Adrenal gland (tissue), 12 donors: ENCODE measurements around the gene B9D1. TPM values are rescaled to one million over a fixed set of nuclear protein-coding genes. Genes with fewer than 3 reads are reported as not detected.

Source experiments
- DNase-seq, 7 donors: peaks; one replicate each; pipeline ENCODE4 v3.0.0-alpha.2; 2019 to 2020
- H3K27ac ChIP-seq, 5 donors: fragments of 200-600 bp; sonication (generic) in 4 of 5; 1 replicate in 3 of 5; 2 replicates in 2 of 5; pipeline versions ENCODE4 v1.5.1 to v1.8.0; 2016 to 2020; ENCODE audit warnings: mild to moderate bottlenecking in 1 of 5
- H3K27me3 ChIP-seq: fragments of 200-600 bp; 2 replicates; pipeline ENCODE4 v1.8.0; 2021
- H3K36me3 ChIP-seq, 2 donors: fragments of 200-600 bp; replicated peaks in 1 of 2; 1 replicate in 1 of 2; 2 replicates in 1 of 2; pipeline versions ENCODE4 v1.5.1 to v1.8.0; 2018 to 2022
- H3K4me1 ChIP-seq, 2 donors: fragments of 200-600 bp; replicated peaks in 1 of 2; 1 replicate in 1 of 2; 2 replicates in 1 of 2; pipeline versions ENCODE4 v1.5.1 to v1.8.0; 2018 to 2021
- H3K4me3 ChIP-seq, 4 donors: fragments of 200-600 bp; sonication (generic) in 3 of 4; one replicate each; pipeline ENCODE4 v1.5.1; 2016 to 2018
- H3K9me3 ChIP-seq, 3 donors: fragments of 200-600 bp; sonication (generic) in 1 of 3; replicated peaks in 1 of 3; 1 replicate in 2 of 3; 2 replicates in 1 of 3; pipeline versions ENCODE4 v1.5.1 to v1.8.0; 2016 to 2021
- POLR2A ChIP-seq, 2 donors: fragments of 450-650 bp; IDR thresholded peaks; one replicate each; pipeline ENCODE4 v1.6.1; 2017; ENCODE audit warnings: antibody characterized with exemption in 2 of 2, mild to moderate bottlenecking in 2 of 2, moderate library complexity in 1 of 2
- WGBS, 4 donors: extraction: QIAGEN DNeasy Blood & Tissue Kit in 2 of 4; methylation state at CpG; one replicate each; pipeline versions ENCODE4 v1.1.5 to v1.1.7; 2013 to 2017; 5-methylcytosine and 5-hydroxymethylcytosine counted together
- intact Hi-C, 2 donors: fragments of 100-400 bp; cut with DNase I; formaldehyde crosslinking; loops; one replicate each; pipeline versions ENCODE4 v1.14.1 to v1.15.0; 2022 to 2023
- polyA plus RNA-seq, 3 donors: library from polyadenylated mRNA; stranded (reverse); fragments of 200-250 nt in 2 of 3; fragments of 350-450 nt in 1 of 3; fragmentation: Illumina TruSeq in 1 of 3; extraction: RNeasy Lipid Tissue Mini Kit (QIAGEN cat#74804) in 1 of 3; gene quantifications; one replicate each; pipeline ENCODE4 v1.2.3, GENCODE V29; 2013 to 2014
- total RNA-seq, 9 donors: library from RNA; depleted of rRNA in 4 of 9; stranded (reverse); fragments of >200 nt in 4 of 9; fragments of 120-200 nt in 1 of 9; fragmentation: NEBNext Ultra II Directional in 1 of 9; extraction: Animal tissue kit (Norgen Biotek cat#: 25700) in 1 of 9; gene quantifications; one replicate each; pipeline versions ENCODE4 v1.1.0 to v1.2.4, GENCODE V29; 2013 to 2023
- TF ChIP-seq, protein P1 (sequence below), 6 experiments: fragments of 450-650 bp in 4 of 6; fragments of 200-600 bp in 2 of 6; sonication (generic) in 1 of 6; IDR thresholded peaks; 1 replicate in 5 of 6; 2 replicates in 1 of 6; pipeline versions ENCODE4 v1.5.1 to v1.8.0; 2016 to 2021; ENCODE audit warnings: antibody characterized with exemption in 6 of 6, mild to moderate bottlenecking in 2 of 6, moderate library complexity in 1 of 6
- donor health status: healthy with polysubstance abuse.
- donor health status: Bipolar disorder and iron deficiency.
- donor health status: DM: yes; HTN: yes; CAD: no.
- donor health status: DM: no; HTN: no; CAD: no.
- donor health status: DM: no; HTN: no; CAD: no.
- donor health status: DM: yes; HTN: yes; CAD: no.

B9D1 gene
- total and polyA plus RNA-seq, 12 donors, result 19.3 to 67.7 (median 30.1) TPM

DNA sequence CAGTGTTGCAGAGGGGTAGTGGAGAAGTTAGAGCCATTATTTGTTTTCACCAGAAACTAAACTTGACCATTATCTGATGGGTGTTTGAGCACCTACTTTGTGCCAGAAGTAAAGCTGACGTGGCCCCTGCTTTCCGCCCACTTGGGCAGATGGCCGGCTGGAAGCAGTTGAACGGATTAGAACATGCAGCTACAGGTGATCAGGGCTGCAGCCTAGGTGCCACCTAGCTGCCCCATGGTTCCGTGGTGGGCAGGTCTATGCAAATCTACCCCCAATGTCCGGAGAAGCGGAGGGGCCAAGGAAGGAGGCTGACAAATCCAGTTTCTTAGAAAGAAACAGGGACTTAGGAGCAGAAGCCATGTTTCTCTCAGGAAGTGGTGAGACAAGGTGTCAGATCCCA lies 62.7 kb downstream of the B9D1 start:
- H3K9me3 ChIP-seq, result no peaks in the 10 kb centered on the region
- WGBS, 4 donors, result 92 to 100% (median 95%) methylated on average over 7 of the region's 7 CpGs
- no peak overlapping the region for H3K4me3 ChIP-seq
- no peaks in the 10 kb centered on the region for H3K27me3 ChIP-seq
- H3K27ac ChIP-seq, result no peak overlapping the region
- DNase-seq, result no peak
- H3K4me1 ChIP-seq, result peaks cover 30 to 66% of the 10 kb centered on the region in 2 donors
- no peaks in the 10 kb centered on the region for H3K36me3 ChIP-seq
- TF ChIP-seq, protein P1, sequence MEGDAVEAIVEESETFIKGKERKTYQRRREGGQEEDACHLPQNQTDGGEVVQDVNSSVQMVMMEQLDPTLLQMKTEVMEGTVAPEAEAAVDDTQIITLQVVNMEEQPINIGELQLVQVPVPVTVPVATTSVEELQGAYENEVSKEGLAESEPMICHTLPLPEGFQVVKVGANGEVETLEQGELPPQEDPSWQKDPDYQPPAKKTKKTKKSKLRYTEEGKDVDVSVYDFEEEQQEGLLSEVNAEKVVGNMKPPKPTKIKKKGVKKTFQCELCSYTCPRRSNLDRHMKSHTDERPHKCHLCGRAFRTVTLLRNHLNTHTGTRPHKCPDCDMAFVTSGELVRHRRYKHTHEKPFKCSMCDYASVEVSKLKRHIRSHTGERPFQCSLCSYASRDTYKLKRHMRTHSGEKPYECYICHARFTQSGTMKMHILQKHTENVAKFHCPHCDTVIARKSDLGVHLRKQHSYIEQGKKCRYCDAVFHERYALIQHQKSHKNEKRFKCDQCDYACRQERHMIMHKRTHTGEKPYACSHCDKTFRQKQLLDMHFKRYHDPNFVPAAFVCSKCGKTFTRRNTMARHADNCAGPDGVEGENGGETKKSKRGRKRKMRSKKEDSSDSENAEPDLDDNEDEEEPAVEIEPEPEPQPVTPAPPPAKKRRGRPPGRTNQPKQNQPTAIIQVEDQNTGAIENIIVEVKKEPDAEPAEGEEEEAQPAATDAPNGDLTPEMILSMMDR (IDR thresholded peaks at IDR 0.05), result no peak
- TF ChIP-seq POLR2A (IDR thresholded peaks at IDR 0.05), result no peak
- intact Hi-C loops, result no loop called here

DNA sequence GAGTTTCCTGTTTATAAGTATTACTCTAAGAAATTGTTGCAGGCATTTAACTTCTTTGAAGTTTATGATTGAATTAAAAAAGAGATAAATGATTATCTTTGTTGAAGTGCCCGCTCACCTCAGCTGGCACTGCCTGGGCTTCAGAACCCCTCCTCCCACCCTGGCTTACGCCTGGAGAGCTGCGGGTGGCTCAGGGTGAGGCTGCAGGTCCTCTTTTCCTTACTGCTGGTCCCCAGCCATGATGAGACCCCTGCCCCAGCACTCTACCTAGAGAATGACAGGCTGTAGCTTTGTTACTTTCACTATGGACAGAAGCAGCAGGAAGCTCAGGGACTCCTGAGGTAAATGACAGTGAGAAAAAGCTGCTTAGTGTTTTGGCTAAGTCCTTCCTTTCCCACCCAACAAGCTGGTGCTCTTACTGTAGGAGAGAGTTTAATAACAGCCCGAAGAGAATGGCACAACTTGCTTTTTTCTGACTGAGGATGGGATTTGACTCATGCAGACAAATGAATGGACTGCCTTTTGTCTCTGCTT lies 63.2 kb downstream of the B9D1 start:
- H3K27ac ChIP-seq, result no peak overlapping the region

GRCh38 chr17:19298569-19299213 lies 63.8 kb downstream of the B9D1 start:
- intact Hi-C loops, result no loop called here
- Histone ChIP-seq H3K27me3 (no peaks in the 10 kb centered on the region), H3K9me3 (no peaks in the 10 kb centered on the region), H3K4me3 (no peak overlapping the region), H3K27ac (no peak overlapping the region), H3K36me3 (no peaks in the 10 kb centered on the region), H3K4me1 (peaks cover 20 to 55% of the 10 kb centered on the region in 2 donors)
- 76 to 88% (median 82%) methylated on average over 6 of the region's 6 CpGs for WGBS, 4 donors
- TF ChIP-seq, protein P1 (IDR thresholded peaks at IDR 0.05), result no peak
- no peak for TF ChIP-seq POLR2A (IDR thresholded peaks at IDR 0.05)
- DNase-seq, result no peak

More for the DNA sequence above, 63.2 kb downstream of the B9D1 start:
- TF ChIP-seq, protein P1 (IDR thresholded peaks at IDR 0.05), result no peak
- TF ChIP-seq POLR2A (IDR thresholded peaks at IDR 0.05), result no peak
- 72 to 85% (median 82%) methylated on average over 4 of the region's 4 CpGs for WGBS, 4 donors
- Histone ChIP-seq H3K4me3 (no peak overlapping the region), H3K9me3 (no peaks in the 10 kb centered on the region), H3K4me1 (peaks cover 26 to 60% of the 10 kb centered on the region in 2 donors), H3K36me3 (no peaks in the 10 kb centered on the region), H3K27me3 (no peaks in the 10 kb centered on the region)
- intact Hi-C loops, result no loop called here
- DNase-seq, result no peak

DNA sequence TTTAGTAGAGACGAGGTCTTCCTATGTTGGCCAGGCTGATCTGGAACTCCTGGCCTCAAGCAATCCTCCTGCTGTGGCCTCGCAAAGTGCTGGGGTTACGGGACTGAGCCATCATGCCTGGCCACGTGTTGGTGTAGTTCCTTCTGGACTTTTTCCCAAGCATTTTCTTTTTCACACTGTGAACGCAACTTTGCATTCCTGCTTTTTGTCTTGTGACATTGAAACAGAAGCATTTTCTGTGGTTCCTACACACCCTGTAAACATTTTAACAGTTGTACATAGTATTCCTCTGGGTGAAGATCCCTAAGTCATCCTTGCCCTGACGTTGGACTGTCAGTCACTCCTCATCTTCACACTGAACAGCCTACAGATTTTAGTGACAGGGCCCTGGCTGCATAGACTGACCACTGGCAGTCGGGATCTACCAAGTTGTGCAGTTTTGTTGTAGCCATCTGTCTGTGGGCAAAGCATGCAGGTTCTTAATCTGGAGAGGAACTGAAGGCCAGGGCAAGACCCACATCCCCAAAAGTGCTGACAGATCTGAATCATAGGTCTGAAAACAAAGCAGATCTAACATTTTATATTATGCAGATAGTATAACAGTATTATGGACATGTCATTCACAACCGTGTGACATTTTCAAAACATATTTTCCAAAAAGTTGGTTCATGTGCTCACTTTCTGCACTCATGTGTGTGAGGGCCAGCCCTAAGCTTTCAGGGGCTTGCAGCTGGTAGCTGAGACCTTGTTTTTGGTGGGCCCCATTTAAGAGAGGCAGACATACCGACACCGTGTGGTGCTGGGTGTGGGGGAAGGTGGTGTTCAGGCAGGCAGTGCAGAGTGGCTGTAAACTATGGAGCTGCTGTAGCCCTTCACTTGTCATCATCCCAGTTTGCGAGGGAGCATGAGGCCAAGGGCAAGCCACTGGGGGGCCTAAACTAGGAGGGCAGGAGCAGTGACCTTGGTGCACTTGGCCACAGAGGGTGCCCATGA lies 65.4 kb downstream of the B9D1 start:
- 70 to 84% (median 73%) methylated on average over 10 to 11 of the region's 11 CpGs for WGBS, 4 donors
- no peak overlapping the region for H3K4me3 ChIP-seq
- no peak for TF ChIP-seq POLR2A (IDR thresholded peaks at IDR 0.05)
- TF ChIP-seq, protein P1 (IDR thresholded peaks at IDR 0.05), result no peak
- H3K4me1 ChIP-seq, result peaks cover 20 to 38% of the 10 kb centered on the region in 2 donors
- no peak for DNase-seq
- H3K27me3 ChIP-seq, result no peaks in the 10 kb centered on the region
- H3K27ac ChIP-seq, result no peak overlapping the region
- no peaks in the 10 kb centered on the region for H3K9me3 ChIP-seq
- intact Hi-C loops, result no loop called here
- H3K36me3 ChIP-seq, result no peaks in the 10 kb centered on the region
